Measurements from ENCODE around the gene ERCC1. TPM values are rescaled to one million over a fixed set of nuclear protein-coding genes. Genes with fewer than 3 reads are reported as not detected.
A peak's percentile ranks its signal among the peaks of the same experiment; 100 is the strongest.

The ERCC1 gene
- total RNA-seq, 3 donors from 2014 or later = 89.9 to 96.7 (median 91.2) TPM

GRCh38 chr19:45462174-45462573, 38.5 kb upstream of the ERCC1 start:
- intact Hi-C loops (cut with DNase I; ENCODE audit: low total_unique reads) = no loop called here
- no peak for TF ChIP-seq CTCF (IDR thresholded peaks at IDR 0.05)
- no peak for TF ChIP-seq POLR2A (IDR thresholded peaks at IDR 0.05)
- no peak for TF ChIP-seq POLR2AphosphoS5 (IDR thresholded peaks at IDR 0.05)
- Histone ChIP-seq H3K4me3 (no peak overlapping the region), H3K27ac (no peak overlapping the region), H3K9me3 (no peaks in the 10 kb centered on the region), H3K27me3 (no peaks in the 10 kb centered on the region), H3K4me1 (peaks cover under 1 to 5% of the 10 kb centered on the region in 2 donors), H3K36me3 (no peaks in the 10 kb centered on the region)
- DNase-seq (ENCODE audit: low spot score in 2 of 2) = no peak

DNA sequence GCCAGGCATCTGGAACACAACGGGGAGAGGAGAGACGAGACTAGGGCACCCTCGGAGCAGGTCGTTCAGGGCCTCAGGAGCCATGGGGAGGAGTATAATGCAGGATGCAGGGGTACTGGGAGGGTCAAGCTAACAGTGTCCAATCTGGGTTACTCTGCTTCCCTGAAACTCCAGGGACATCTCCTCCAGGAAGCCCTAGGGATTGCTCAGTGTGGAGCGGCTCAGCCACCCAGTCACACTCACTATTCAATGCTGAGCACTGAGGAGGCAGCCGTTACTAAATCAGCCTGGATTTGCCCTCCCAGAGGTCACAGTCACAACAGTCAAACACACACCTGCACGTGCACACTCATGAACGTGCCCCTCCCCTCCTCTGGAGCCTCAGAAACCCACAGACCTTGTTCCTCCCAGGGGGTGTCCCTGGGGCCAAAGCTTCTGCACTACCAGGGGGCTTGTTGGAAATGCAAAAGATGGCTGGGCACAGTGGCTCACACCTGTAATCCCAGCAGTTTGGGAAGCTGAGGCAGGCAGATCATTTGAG, 37.2 kb upstream of the ERCC1 start:
- no peak for DNase-seq (ENCODE audit: low spot score in 2 of 2)
- Histone ChIP-seq H3K9me3 (no peaks in the 10 kb centered on the region), H3K27ac (no peak overlapping the region), H3K36me3 (no peaks in the 10 kb centered on the region), H3K27me3 (no peaks in the 10 kb centered on the region), H3K4me3 (no peak overlapping the region), H3K4me1 (peaks cover 0 to 5% of the 10 kb centered on the region in 2 donors)
- no peak for TF ChIP-seq POLR2AphosphoS5 (IDR thresholded peaks at IDR 0.05)
- no peak for TF ChIP-seq POLR2A (IDR thresholded peaks at IDR 0.05)
- no peak for TF ChIP-seq CTCF (IDR thresholded peaks at IDR 0.05)
- intact Hi-C loops (cut with DNase I; ENCODE audit: low total_unique reads) = no loop called here

DNA sequence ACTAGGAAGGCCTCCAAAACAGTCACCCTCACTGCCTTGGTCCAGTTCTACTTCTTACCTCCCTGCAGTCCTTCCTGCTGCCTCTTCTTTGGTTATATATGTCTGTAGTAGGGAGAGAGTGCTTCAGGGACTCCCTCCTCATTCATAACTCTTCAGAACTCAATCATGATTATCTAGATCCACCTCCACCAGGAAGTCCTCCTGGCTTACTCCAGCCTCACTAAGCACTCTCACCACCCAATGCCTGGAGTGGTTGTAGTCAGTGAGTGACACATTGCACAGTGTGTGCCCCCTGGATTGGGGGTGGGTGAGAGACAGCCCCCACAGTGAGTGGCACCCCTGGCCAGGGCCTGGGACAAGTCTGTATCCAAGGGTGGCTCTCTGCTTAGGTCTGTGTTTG, 34.1 kb upstream of the ERCC1 start:
- H3K27me3 ChIP-seq = no peaks in the 10 kb centered on the region
- peaks cover 7 to 13% of the 10 kb centered on the region in 2 donors for H3K4me1 ChIP-seq
- no peaks in the 10 kb centered on the region for H3K9me3 ChIP-seq
- no peak overlapping the region for H3K27ac ChIP-seq
- DNase-seq (ENCODE audit: low spot score in 2 of 2) = no peak
- H3K36me3 ChIP-seq = no peaks in the 10 kb centered on the region
- no peak overlapping the region for H3K4me3 ChIP-seq
- TF ChIP-seq POLR2AphosphoS5 (IDR thresholded peaks at IDR 0.05) = no peak
- TF ChIP-seq POLR2A (IDR thresholded peaks at IDR 0.05) = no peak
- TF ChIP-seq CTCF (IDR thresholded peaks at IDR 0.05) = no peak
- intact Hi-C loops (cut with DNase I; ENCODE audit: low total_unique reads) = no loop called here

DNA sequence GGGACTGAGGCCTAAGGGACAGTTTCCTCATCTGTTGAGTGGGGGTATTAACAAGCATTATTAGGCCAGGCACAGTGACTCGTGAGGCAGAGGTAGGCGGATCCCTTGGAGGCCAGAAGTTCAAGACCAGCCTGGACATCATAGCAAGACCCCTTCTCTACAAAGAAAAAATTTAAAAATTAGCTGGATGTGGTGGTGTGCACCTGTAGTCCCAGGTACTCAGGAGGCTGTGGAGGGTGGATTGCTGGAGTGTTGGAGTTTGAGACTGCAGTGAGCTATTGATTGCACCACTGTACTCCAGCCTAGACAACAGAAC, 32.7 kb upstream of the ERCC1 start:
- Histone ChIP-seq H3K36me3 (no peaks in the 10 kb centered on the region), H3K9me3 (no peaks in the 10 kb centered on the region), H3K27ac (peak overlapping the region; percentile 96 to 98), H3K4me3 (peak overlapping the region in 1 of 3 donors; percentile 59), H3K27me3 (no peaks in the 10 kb centered on the region), H3K4me1 (peaks cover 7 to 13% of the 10 kb centered on the region in 2 donors)
- intact Hi-C loops (cut with DNase I; ENCODE audit: low total_unique reads) = no loop called here
- no peak for DNase-seq (ENCODE audit: low spot score in 2 of 2)
- no peak for TF ChIP-seq CTCF (IDR thresholded peaks at IDR 0.05)
- TF ChIP-seq POLR2AphosphoS5 (IDR thresholded peaks at IDR 0.05) = no peak
- no peak for TF ChIP-seq POLR2A (IDR thresholded peaks at IDR 0.05)

DNA sequence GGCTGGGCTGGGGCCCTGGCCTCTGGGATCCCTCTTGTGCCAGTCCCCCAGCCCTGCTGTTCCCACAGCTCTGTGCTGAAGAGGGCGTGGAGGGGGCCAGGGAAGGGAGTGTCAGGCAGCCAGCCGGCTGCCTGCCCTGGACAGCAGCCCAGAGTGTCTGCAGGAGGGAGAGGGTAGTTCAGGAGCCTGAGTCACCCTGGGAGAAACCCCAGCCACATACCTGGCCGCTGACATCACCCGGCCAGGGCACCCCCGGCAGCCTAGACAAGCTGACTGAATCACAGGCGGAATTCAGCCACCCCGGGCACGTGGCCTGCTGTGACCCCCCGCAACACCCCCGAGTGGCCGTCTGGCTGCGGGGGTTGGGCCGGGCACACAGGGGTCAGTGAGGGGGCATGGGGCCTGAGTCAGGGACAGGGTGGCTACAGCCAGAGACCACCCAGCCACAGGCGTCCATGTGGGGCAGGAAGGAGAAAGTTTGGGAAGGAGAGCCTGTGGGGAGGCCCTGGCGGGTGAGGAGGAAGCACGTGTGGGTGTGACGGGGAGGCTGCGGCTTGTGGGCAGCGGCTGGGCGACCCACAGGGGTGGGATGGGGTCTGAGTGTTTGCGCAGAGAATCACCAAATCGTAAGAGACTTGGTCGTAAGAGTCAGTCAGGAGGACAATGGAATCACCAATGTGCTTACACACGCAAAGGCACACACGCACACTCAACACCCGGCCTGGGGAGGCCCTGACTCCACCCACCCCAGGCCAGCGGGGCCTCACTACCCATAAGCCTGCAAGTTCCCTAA, 32.2 kb upstream of the ERCC1 start:
- DNase-seq (ENCODE audit: low spot score in 2 of 2) = peak; percentile 95 to 98
- intact Hi-C loops (cut with DNase I; ENCODE audit: low total_unique reads) = no loop called here
- peak overlapping the region; percentile 96 to 98 for H3K27ac ChIP-seq
- H3K4me3 ChIP-seq = peak overlapping the region in 2 of 3 donors; percentile 10 to 59
- no peaks in the 10 kb centered on the region for H3K9me3 ChIP-seq
- no peaks in the 10 kb centered on the region for H3K36me3 ChIP-seq
- H3K4me1 ChIP-seq = peaks cover 7 to 15% of the 10 kb centered on the region in 2 donors
- no peaks in the 10 kb centered on the region for H3K27me3 ChIP-seq
- no peak for TF ChIP-seq POLR2A (IDR thresholded peaks at IDR 0.05)
- TF ChIP-seq POLR2AphosphoS5 (IDR thresholded peaks at IDR 0.05) = peak; percentile 78 to 97 (median 83)
- TF ChIP-seq CTCF (IDR thresholded peaks at IDR 0.05) = peak in 1 of 3 donors; percentile 33

Measured in breast epithelium (tissue), 4 donors.